ENCODE measurements around the gene TMEM144.

DNA sequence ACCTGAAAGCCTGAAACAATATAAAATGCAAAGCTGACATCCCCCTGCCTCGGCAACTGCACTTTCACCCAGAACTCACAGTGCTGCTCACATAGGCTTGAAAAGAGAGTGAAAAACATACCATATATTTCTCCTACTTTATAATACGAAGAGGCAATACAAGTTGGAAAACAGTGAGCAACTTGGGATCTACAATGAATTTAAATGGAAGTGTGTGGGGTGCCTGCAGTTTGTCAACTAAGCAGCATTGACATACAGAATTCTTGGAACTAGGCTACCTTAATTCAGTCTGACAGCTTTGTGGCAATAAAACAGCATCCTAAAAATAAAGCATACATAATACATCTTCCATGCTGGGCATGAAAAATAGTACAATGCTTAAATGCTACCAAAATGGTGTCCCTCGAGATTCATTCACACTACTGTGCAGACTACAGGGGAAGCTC is 45.5 kb upstream of the TMEM144 start:
- TF ChIP-seq CTCF (IDR thresholded peaks at IDR 0.05) (no peak), EP300 (IDR thresholded peaks at IDR 0.05) (no peak), POLR2A (IDR thresholded peaks at IDR 0.05) (no peak)

All from ovary (tissue), 3 donors.